SKM-1 treated with dmso at 0.1 percent for 144 hours (cell line): ENCODE data around the gene REV1.
"Not testable (repeated sequence)": the region's sequence is repeated elsewhere in the genome, so short reads cannot be mapped to it uniquely, and the experiment has no call there.

Experiments
- DNase-seq: peaks from one replicate; lab custom pipeline; 2025; ENCODE audit not compliant: unreplicated experiment; lab: John Stamatoyannopoulos, UW

Gene REV1

DNA sequence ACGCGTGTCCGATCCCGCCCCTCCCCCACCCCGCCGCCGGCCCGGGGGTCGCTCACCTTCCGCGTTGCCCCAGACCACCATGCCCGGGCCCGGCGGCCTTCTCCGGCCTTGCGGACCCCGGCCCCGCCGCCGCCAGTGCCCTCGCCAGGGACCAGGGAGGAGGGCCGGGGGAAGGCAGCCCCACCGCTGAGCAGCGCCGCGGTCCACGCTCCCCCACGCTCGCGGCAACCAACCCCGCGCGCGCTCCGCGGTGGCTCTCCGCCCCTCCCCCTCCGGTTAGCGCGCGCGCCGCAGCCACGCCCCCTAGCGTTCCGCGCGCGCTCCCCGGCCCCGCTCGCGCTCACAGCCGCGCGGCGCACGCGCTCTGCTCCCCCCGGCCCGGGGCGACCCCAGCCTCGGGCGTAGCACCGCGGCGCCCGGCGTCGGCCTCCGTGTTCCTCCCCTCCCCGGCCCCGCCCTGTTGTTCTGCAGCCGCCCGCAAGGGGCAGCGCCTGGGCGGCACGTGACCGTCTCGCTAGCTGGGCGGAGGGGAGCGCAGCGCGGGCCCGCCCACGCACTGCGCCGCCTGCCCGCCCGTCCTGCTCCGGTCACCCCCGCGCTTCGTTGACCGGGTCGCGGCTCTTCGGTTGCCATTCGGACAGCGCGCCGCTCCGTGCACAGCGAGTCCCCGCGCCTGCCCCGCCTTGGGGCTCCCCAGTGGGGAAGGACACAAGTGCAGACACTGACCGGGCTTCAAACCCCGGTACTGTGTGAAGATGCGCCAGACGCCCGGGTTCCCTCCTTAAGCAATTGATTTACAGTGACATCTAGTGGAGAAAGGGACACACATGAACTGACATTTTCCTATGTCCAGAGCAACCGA lies at the start of gene REV1:
TSS of gene REV1 (minus strand) at position 257 of the 862 bp plus-strand sequence. CDS start 25,042 bp downstream, outside the sequence.
- peak; percentile 88 for DNase-seq

DNA sequence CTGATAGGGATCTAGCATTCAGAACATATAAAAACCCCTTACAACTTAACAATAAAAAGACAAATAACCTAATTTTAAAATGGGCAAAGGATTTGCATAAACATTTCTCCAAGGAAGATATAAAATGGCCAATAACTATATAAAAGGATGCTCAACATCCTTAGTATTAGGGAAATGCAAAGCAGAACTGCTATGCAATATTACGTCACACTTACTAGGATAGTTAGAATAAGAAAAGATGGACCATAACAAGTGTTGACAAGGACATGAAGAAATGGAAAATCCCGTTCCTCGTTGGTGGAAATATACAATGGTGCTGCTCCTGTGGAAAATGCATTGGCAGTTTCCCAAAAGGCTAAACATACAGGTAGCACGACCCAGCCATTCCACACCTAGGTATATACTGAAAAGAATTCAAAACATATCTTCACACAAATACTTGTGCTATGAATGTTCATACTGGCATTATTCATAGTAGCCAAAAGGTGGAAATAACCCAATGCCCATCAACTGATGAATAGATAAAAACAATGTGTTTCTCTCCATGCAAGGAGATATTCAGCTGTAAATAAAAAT lies 48.2 kb upstream of the REV1 start:
- peak; percentile 19 for DNase-seq

DNA sequence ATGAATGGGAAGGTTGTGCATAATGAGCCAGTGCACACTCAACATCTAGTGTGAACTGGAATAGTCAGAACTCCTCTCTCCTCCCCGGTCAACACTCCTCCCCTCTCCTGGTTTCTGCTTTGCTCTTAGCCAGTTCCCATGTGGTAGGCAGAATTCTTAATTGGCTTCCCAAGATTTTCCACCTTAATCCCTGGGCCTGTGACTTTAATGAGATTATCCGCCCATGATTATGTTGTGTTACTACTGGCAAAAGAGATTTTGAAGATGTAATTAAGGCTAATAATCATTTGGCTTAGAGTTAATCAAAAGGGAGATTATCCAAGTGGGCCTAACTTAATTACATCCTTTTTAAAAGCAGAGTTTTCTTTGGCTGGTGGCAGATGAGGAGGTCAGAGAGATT lies 34.2 kb upstream of the REV1 start:
- DNase-seq = no peak

DNA sequence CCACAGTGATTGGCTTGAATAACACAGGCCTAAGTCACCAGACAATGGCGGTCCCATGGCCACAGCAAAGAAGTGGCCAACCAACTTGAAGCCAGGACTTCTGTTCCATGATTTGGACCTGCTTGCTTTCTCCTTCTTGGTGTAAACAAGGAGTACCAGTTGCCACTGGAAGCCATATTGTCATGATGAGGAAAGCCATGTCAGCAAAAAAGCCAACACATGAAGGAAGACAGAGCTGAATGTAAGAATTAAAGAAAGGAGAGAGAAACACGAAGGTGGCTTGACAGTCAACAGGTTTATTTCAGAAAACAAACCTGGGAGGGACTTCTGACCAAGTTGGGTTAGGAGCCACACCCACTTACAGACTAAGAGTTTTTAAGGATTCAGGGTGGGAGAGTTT lies 32.3 kb upstream of the REV1 start:
- no peak for DNase-seq

DNA sequence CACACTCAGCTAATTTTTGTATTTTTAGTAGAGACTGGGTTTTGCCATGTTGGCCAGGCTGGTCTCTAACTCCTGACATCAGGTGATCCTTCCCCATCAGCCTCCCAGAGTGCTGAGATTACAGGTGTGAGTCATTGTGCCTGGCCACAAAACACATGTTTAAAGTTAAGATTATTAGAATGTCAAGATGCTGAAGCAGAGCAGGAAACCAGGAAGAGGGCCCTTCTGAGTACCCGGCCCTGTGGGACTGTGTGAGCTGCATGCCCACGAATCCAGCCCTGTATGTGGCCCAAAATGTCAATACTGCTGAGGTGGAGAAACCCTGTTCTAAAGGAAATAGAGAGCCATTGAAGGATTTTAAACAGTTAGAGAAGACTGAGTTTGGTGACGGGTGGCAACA lies 31.0 kb upstream of the REV1 start:
- DNase-seq = no peak

DNA sequence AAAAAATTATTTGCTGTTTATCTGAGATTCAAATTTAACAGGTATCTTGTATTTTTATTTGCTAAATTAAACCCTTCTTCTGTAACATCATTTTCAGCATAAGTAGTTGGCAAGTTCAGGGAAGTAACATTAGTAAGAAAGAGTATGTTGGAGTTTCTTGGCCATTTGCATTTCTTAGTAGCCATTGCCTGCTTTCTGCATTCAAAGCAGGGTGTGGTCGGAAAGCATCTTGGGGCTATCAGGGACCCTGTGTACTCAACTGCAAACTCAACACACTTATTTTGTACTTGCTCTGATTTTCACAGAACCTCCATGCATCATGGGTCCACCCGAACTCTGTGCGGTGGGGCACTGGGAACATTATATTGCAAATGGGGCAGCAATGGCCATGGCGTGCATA lies 30.4 kb upstream of the REV1 start:
- no peak for DNase-seq

DNA sequence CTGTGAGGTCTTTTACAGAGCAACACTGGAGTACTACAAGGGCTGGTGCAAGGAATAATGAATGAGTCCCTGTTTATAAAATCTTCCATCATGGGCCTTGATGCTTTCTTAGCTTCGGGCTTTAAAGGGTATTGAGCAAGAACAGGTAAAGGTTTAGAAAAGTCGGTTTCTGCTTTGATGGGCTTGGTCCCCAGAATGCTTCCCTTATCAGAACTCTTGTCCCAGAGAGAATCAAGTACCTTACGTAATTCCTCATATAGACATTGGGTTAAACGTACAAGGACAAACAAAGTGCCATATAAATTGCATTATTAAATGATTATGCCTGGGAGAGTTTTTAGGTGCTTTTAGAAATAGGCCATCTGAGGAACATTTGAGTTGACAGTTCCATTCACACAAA lies 24.5 kb upstream of the REV1 start:
- DNase-seq = no peak

DNA sequence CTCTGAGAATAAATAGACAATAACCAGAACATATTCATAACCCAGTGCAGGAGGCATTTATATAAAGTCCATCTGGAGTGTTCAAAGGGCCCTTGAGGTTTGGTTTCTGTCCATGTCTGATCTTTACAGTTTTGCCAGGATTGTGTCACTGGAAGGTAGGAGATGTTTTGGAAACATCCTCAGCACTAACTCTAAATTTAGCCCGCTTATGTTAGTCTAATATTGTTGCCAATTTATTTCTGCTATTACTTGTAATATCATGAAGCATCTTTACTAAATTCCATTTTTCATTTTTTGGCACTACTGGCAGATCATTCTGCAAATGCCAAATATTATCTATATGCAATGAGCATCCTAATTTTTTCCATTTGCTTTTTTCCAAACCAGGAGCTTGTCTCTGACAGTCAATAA lies 22.4 kb upstream of the REV1 start:
- no peak for DNase-seq

DNA sequence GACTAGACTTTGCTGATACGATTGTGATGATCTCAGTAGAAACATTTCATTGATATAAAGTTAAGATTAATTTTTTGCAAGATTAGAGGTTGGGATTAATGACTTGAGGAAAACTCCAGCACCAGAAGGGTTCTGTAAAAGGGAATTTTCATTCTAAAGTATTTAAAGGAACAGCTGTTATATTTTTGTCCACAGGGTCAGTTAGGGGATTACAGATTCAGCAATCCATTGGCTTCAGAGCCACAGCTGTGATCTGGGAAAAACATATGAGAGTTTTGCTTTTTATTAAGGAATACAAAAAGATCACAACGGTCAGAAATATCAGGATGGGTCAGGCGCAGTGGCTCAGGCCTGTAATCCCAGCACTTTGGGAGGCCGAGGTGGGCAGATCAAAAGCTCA lies 19.6 kb upstream of the REV1 start:
- DNase-seq = no peak

DNA sequence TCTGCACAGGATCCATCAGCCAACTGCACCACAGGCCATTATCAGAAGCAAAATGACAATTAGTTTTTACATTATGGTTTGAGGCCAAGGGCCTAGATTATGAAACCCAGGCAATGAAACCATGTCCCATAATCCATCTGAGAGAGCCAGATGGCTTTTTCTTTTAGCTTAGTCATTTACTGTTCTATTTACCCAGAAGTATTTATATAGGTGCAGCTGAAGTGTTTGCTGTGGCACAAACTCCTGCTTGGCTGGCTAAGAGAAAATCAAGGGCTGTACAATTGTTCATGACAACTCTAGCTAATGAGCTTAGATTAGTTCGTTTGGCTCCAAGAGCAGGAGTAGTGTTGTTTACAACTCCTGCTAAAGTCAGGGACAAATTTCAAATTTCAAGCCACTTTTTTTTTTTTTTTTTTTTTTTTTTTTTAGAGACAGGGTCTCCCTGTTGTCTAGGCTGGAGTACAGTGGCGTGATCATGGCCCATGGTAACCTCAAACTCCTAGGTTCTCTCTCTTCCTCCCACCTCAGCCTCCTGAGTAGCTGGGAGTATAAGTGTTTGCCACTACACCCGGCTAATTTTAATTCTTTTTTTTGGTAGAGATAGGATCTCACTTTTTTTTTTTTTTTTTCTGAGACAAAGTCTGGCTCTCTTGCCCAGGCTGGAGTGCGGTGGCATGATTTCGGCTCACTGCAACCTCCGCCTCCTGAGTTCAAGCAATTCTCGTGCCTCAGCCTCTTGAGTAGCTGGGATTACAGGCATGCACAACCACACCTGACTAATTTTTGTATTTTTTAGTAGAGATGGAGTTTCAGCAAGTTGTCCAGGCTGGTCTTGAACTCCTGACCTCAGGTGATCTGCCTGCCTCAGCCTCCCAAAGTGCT lies 18.4 kb upstream of the REV1 start:
- no peak for DNase-seq

DNA sequence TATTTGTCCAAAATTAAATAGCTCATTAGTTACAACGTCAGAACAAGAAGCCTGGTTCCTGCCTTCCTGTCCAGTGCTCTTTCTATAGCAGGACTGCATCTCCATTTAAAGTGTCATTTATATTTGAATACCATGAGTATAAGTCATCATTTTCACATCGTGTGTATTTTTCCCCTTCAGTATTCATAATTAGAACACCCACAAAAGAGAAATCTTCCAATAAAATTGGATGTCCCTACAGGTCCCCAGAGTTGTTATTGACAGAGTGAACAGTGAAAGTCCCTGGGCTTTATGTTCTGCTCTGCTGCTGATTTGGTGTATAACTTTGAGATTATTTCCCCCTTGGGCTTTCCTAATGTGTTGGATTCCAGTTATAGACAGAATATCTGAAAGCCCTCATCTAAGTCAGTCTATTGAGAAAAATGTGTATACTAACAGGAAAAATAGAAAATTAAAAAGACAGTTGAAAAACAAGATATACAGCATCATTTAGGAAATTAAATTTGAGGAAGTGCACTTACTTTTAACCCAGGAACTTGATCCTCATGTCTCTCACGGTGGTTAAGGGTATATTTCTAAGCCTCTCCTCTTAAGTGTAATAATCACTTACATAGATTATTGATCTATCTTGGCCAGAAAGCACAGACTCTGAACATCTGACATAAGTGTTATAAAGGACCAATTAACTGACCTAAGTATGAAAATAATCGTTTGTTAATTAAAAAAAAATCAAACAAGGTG lies 15.2 kb upstream of the REV1 start:
- no peak for DNase-seq

DNA sequence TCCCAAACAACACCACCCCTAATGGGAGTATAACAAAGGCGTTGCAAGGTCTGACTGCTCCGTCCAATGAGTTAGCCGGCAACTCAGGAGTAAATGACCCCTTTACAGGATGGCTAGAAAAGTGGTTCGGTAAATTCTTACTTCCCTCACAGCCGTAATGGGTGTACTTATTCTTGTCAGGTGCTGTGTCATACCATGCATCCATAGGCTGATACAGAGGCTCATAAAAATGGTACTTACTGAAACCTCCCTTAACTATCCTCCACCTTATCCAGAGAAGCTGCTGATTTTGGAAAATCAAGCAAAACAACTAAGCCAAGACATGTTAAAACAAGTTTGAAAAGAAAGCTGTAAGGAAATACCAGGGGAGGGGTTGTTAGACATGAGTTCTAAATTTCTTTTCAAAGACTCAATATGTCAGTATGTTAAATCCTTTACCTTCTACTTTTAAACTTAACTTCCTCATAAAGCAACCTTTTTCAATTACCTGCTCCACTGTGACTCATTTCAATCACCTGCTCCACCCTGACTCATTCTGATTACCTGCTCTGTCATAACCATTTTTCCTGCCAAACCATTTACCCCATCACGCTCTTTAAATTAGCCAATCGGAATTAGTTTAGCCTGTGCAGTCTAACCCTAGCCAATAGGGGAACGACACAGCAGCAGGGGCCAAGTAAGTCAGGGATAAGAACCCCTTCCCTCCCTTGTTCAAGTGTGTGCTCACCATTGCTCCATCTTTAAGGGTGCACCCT lies 14.0 kb upstream of the REV1 start:
- not testable (repeated sequence) for DNase-seq

DNA sequence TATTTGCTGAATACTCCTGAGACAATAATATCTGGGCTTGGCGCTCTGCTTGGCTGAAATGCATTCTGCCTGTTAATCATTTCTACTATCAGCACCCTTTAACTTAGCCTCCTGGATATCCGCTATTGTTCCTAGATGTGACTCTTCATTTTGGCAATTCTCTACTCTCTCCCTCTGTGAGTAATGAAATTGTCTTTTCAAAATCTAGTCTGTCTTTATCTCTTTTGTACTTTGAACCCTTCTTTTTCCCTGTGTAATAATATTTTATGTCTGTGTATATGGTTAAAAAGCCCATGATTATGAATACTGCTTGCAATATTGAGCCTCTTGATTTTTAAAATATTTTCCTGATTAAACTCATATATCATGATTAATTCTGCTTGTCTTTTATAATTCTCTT lies 6.2 kb upstream of the REV1 start:
- no peak for DNase-seq

DNA sequence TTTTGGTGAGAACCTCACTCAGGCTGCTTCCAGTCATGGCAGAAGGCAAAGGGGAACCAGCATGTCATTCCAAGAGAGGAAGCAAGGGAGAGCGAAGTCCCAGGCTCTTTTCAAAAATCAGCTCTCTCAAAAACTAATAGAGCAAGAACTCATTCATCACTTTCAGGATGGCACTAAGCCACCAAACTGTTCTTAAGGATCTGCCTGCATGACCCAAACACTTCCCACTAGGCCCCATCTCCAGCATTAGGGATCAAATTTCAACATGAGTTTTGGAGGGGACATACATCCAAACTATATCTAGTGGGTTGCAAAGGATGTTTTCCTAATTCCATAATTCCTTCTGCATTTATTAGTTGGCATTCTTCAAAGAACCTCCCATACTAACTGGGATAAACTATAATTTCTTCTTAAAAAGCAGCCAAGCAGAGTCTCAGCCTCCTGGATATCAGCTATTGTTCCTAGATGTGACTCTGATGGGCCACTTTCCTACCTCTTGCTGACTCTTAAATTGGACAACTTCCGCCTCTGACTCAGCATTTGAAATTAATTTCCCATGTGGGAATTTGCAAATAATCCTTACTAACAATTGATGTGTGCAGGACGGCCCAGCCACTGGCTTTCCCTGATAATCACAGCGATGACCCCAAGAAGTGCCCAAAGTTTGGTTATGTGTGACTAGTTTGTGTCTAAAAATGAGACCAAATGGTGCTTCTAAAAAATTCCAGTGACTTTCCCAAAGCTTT lies 5.5 kb upstream of the REV1 start:
- no peak for DNase-seq

DNA sequence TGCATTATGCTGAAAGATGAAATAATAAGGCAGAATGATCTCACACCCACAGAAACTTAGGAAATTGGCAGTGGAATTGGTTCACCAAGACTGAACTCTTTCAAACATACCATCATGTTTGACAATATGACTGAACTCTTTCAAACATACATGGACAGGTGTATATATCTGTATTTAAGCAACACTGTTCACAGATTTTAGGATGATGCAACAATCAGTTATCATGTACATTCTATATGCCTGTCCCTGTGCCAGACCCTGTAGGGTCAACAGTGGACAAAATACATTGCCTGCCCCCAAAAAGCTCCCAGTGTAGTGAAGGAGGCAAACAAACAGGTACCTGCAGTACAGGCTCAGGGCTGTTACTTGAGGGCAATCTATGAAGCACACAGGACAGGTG lies 2.9 kb upstream of the REV1 start:
- no peak for DNase-seq

DNA sequence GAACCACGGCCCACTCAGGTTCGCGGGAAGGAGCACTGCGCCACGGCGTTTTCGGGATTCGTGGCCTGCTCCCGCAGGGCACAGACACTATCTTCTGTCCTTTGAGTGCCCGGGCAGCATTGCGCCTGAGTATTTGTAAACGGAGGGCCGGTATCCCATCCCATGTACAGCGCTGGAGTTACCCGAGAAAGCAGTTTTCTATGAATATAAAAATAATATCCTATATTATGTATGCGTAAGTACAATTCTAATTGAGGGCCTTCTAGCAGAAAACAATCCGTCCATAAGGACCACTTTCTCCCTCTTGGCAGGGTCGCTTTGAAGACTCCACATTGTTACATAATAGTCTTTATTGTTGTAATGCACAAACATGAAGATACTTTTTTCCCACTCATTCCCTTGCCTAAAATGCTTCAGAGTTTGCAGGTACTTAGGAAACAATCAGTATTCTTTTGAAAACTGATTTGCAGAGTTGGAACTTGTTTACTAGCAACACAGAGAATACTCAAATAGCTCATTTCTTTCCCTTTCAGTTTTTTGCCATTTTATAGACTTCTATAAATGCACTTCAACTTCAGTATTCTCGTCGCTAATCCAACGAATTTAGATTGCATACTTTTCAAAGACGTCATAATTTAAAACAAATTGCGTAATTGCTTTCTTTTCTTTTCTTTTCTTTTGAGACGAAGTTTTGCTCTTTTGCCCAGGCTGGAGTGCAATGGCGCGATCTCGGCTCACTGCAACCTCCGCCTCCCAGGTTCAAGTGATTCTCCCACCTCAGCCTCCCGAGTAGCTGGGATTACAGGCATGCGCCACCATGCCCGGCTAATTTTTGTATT lies 1.0 kb upstream of the REV1 start:
- DNase-seq = no peak

DNA sequence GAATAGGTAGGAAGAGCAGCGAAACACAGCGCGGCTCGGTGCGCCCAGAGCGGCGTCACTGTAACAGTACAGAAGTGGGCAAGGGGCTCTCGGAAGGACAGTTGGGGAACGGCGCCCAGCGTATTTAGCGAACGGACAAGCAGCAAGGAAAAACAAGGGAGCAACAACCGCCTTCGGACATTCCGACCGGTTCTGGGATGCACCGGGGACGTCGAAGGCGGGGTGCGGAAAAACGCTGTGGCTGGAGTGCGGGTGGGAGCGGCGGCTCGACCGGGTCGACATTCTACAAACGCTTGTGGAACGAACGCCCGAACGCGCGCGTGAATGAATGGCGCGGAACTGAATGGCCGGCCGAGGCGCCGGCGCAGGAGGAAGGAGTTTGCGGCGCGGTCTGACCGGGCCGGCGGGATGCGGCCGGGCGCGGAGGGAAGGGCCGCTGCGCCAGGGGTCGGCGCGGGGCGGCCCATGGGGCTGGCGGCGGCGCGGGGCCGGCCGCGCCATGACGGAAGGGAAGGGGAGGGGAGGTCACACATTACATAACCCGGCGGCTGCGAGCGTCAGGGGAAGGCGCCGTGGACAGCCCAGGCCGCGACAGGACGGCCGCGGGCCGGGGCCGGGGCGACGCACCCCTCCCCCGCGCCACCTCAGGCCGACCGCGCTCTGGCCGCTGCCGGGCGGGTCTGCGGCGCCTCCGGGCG lies 605 bp downstream of the REV1 start:
- peak; percentile 39 for DNase-seq

DNA sequence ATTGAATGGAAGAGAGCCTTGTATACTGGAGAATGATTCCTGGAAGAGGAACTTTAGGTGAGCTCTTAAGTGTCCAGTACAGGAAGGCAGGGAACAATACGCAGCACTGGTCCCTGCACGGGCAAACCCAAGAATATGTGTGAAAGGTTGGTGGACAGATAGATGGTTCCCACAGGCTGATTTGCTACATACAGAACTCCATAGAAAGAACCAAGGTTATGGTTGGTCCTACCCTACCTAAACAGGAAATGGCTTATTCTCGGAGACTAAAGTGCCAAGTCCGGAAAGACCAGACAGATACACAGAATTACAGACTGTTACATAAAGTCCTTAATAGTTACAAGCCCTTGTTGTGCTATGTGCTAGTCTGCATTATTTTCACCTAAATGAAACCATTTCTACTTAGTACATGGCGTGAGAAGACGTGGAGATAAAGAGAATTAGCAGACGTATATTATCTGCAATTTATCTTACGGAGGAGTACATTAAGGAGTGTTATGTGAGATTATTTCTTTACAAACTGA lies 1.2 kb downstream of the REV1 start:
- peak; percentile 39 for DNase-seq
